Activated CD4-positive, alpha-beta T cell treated with anti-CD3 and anti-CD28 coated beads, Interleukin-2, amount 10 ng/mL, durations not matched to agents 24 days and 14 days (primary cell): ENCODE data around the gene PRKCA. TPM values are rescaled to one million over a fixed set of nuclear protein-coding genes. Genes with fewer than 3 reads are reported as not detected.

ENCODE experiments used
- DNase-seq: peaks from one replicate; pipeline ENCODE4 v3.0.0; 2022
- H3K27ac Mint-ChIP-seq: one replicate; pipeline ENCODE4 v1.8.0; 2022; ENCODE audit warnings: mild to moderate bottlenecking, mixed read lengths
- H3K27me3 Mint-ChIP-seq: one replicate; pipeline ENCODE4 v1.8.0; 2022; ENCODE audit warnings: mixed read lengths
- H3K36me3 Mint-ChIP-seq: one replicate; pipeline ENCODE4 v1.8.0; 2022; ENCODE audit warnings: low read depth, mild to moderate bottlenecking, mixed read lengths
- H3K4me1 Mint-ChIP-seq: one replicate; pipeline ENCODE4 v1.8.0; 2021; ENCODE audit warnings: mixed read lengths
- H3K4me3 Mint-ChIP-seq: one replicate; pipeline ENCODE4 v1.8.0; 2022; ENCODE audit warnings: mild to moderate bottlenecking, moderate library complexity, mixed read lengths
- H3K9me3 Mint-ChIP-seq: one replicate; pipeline ENCODE4 v1.8.0; 2021; ENCODE audit warnings: mixed read lengths
- intact Hi-C: fragments of 100-400 bp; cut with micrococcal nuclease; formaldehyde crosslinking; loops from one replicate; pipeline ENCODE4 v1.15.1; 2023
- total RNA-seq: library from RNA; stranded (reverse); gene quantifications from 2 replicates; pipeline ENCODE4 v1.2.3, GENCODE V29; 2022

PRKCA gene
- total RNA-seq, 1 donor from 2014 or later = 164 TPM

GRCh38 chr17:66414561-66415175 is 112.3 kb downstream of the PRKCA start:
- Mint-ChIP-seq H3K9me3 (no peaks in the 10 kb centered on the region), H3K4me3 (no peak overlapping the region), H3K36me3 (peaks cover 11% of the 10 kb centered on the region), H3K27me3 (no peaks in the 10 kb centered on the region), H3K27ac (no peak overlapping the region), H3K4me1 (peaks cover 51% of the 10 kb centered on the region)
- intact Hi-C loops = no loop called here
- DNase-seq = no peak

GRCh38 chr17:66415366-66416206 is 113.2 kb downstream of the PRKCA start:
- H3K4me1 Mint-ChIP-seq = peaks cover 55% of the 10 kb centered on the region
- no peak overlapping the region for H3K4me3 Mint-ChIP-seq
- no peak for DNase-seq
- peaks cover 12% of the 10 kb centered on the region for H3K36me3 Mint-ChIP-seq
- H3K9me3 Mint-ChIP-seq = no peaks in the 10 kb centered on the region
- no peaks in the 10 kb centered on the region for H3K27me3 Mint-ChIP-seq
- intact Hi-C loops = no loop called here
- peak overlapping the region; percentile 34 for H3K27ac Mint-ChIP-seq

DNA sequence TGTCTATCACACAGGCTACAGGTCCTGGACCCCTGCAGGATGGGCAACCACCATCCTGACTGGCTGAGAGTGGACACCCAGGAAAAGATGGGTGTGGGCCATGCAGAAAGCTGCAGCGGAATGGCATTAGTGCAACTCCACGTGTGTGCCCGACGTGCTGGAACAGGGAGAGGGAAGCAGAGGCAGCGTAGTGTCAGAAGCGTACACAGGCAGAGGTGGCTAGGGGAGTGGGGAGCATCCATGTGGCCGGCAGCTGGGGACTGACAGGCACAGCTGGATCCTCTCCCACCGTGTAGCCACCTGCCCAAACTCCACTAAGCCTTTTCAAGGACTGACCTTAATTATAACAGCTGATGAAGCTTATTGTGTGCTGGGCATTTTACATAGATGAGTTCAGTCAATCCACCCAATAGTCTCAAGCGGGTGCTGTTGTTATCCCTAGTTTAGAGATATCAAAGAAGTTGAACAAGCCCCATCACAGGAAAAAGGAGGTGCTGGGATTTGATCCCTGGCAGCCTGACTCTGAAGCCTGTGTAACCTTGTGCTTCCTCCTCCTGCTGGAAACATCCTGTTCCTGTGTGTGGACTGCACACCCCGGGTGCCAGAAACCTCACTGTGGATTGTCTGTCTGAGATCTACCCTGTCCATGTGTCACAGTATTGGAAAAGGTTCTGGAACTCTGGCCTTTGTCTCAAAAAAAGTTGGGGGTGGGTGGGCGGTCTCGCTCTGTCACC is 114.0 kb downstream of the PRKCA start:
- Mint-ChIP-seq H3K27ac (no peak overlapping the region), H3K4me1 (peaks cover 59% of the 10 kb centered on the region), H3K27me3 (no peaks in the 10 kb centered on the region), H3K4me3 (no peak overlapping the region), H3K9me3 (no peaks in the 10 kb centered on the region), H3K36me3 (peaks cover 18% of the 10 kb centered on the region)
- intact Hi-C loops = no loop called here
- no peak for DNase-seq

DNA sequence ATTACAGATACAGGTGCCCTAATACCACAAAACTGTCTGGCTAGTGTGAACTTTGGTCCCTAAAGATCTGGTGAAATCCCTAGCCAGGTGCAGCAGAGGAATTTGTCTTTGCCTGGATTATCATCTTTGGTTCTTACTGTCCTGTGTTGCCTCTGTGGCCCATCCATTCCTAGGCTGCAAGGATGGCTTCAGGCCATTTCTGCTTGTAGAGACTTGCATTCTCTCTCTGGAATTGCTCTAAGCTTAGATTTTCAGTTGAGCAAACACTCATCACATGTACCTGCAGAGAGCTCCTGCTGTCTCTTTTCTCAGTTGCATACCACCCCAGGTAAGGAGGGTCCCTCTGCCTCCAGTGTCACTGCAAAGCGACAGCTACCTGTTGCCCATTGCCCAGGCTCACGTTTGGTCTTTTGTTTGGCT is 114.9 kb downstream of the PRKCA start:
- H3K4me1 Mint-ChIP-seq = peaks cover 63% of the 10 kb centered on the region
- DNase-seq = no peak
- intact Hi-C loops = no loop called here
- H3K9me3 Mint-ChIP-seq = no peaks in the 10 kb centered on the region
- H3K27ac Mint-ChIP-seq = peak overlapping the region; percentile 21
- peaks cover 21% of the 10 kb centered on the region for H3K36me3 Mint-ChIP-seq
- H3K27me3 Mint-ChIP-seq = no peaks in the 10 kb centered on the region
- H3K4me3 Mint-ChIP-seq = no peak overlapping the region

- H3K9me3 Mint-ChIP-seq = no peaks in the 10 kb centered on the region
- peaks cover 18% of the 10 kb centered on the region for H3K36me3 Mint-ChIP-seq
- intact Hi-C loops = loop anchor here (1.0 to 10.0 kb wide), 3 partner anchors 22 to 46 kb away; no protein-coding TSS in a partner anchor
- H3K4me1 Mint-ChIP-seq = peaks cover 61% of the 10 kb centered on the region
- H3K27me3 Mint-ChIP-seq = no peaks in the 10 kb centered on the region
- no peak for DNase-seq
- no peak overlapping the region for H3K4me3 Mint-ChIP-seq
- H3K27ac Mint-ChIP-seq = peak overlapping the region; percentile 14
Measured at GRCh38 chr17:66420961-66421371, 118.6 kb downstream of the PRKCA start.

DNA sequence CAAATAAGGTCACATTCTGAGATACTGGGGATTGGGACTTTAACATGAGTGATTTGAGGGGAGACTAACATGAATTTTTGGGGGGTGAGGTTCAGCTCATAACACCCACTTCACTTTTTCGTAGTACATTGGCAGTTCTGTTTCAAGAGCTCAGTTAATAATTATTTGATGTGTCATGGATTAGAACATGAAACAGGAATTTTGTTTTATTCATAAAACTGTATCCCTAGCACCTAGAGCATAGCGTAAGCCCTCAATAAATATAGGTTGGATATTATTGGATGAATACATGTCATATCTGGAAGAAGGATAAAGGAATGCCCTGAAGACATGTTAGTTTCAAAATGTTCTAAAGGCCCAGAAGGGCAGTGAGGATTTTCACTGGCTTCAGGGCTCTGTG is 119.8 kb downstream of the PRKCA start:
- Mint-ChIP-seq H3K27ac (no peak overlapping the region), H3K4me3 (no peak overlapping the region)
- intact Hi-C loops = loop anchor here (5.0 to 10.0 kb wide), 2 partner anchors 45 to 47 kb away; no protein-coding TSS in a partner anchor

DNA sequence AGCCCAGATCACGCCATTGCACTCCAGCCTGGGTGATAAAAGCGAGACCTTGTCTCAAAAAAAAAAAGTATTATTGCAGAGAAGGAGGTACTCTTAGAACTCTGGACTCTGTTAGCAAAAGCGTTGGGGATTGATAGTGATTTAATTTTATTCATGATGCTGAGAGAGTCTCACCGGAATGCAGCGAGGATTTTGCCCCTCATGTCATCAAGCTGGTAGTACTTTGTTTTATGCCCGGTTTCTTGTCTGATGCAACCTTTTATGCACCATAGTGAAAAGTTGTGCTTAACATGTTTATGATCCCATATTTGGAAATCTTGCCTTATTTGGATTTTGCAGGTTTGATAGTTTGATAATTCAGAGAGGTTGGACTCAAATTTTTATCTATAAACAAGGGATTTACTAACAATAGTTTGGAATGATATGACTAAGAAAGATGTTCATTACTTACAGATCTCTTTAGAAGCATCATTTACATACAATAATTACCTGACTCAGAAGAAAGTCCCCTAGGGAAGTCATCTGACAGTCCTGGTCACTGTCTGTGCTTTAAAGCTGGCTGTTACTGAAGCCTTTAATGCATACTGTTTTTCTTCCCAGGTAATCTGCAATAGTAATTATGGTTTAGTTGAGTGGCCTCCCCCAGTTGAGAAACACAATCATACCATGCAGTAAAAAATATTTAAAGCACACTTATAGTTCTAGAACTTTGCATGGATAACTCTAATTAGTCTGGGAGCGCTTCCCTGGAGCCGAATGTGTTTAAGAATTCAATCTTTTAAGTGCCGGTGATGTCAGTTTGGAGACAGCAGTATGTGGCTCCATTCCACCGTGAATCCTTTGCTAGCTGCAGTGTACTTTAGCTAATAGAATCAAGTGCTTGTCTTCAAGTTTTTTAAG is 120.9 kb downstream of the PRKCA start:
- peaks cover 20% of the 10 kb centered on the region for H3K36me3 Mint-ChIP-seq
- H3K4me1 Mint-ChIP-seq = peaks cover 63% of the 10 kb centered on the region
- H3K4me3 Mint-ChIP-seq = peak overlapping the region; percentile 9
- H3K9me3 Mint-ChIP-seq = no peaks in the 10 kb centered on the region
- no peak for DNase-seq
- peak overlapping the region; percentile 27 for H3K27ac Mint-ChIP-seq
- intact Hi-C loops = loop anchor here (5.0 to 10.0 kb wide), 2 partner anchors 44 to 49 kb away; no protein-coding TSS in a partner anchor
- H3K27me3 Mint-ChIP-seq = no peaks in the 10 kb centered on the region

More for the DNA sequence above, 119.8 kb downstream of the PRKCA start:
- Mint-ChIP-seq H3K27me3 (no peaks in the 10 kb centered on the region), H3K4me1 (peaks cover 63% of the 10 kb centered on the region), H3K36me3 (peaks cover 20% of the 10 kb centered on the region), H3K9me3 (no peaks in the 10 kb centered on the region)
- no peak for DNase-seq

DNA sequence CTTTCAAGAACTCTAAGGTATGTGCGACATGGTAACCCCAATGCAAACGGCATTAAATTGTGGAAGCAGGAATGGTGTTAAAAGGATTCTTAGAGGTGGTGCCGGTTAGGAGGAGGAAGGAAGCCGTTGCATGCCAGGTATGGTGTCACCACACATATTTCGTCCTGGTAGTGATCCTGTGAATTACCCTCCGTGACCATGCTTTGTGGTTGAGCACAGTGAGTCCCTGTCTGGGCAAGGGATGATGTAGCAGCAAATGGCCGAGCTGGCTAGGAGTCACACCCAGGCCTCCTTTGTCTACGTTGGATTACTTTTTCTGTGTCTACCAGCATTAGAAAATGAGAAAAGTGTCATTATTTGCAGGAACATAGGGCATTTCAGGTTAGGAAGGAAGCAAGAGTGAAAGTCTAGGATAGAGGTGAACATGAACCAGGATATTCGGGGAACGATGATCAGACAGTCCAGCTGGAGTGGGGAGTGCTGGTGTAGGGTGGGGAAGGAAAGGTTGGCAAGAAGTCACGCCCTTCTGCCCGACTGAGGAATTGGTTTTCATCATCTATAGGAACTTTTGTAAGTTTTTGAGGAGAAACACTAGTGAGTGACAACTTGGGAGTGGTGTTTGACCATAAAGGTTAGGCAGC is 123.5 kb downstream of the PRKCA start:
- Mint-ChIP-seq H3K4me3 (peak overlapping the region; percentile 28), H3K36me3 (peaks cover 20% of the 10 kb centered on the region), H3K27ac (peak overlapping the region; percentile 59), H3K9me3 (no peaks in the 10 kb centered on the region), H3K4me1 (peaks cover 69% of the 10 kb centered on the region), H3K27me3 (no peaks in the 10 kb centered on the region)
- intact Hi-C loops = loop anchor here (1.0 to 10.0 kb wide), 3 partner anchors 51 to 171 kb away; no protein-coding TSS in a partner anchor
- no peak for DNase-seq

DNA sequence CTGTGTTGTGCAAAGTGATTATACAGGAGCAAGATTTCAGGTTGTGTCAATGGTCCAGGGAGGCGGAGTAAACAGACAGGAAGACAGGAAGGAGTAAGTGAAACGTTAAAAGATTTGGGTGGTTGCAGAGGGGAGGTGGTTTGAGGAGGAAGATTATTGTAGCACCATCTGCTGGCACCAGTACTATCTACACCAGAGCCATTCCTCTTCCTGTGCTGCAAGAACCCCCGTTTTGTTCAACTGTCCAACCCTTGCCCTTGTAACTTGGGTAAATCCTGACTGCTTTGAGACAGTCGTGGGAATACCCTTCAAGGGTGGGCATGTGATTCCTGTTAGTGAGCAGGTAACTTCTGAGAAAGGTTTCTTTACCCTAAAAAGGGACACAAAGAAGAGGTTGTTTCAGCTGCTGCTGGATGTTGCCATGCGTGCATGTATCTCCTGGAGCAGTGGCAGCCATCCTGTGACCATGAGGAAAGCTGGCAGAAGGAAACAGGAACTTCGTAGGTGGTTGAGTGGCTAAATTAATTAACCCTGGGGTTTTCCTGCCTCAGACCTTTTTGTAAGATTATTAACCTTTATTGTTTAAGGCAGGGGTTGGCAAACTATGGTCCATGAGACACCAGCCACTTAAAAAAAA is 124.1 kb downstream of the PRKCA start:
- intact Hi-C loops = loop anchor here (1.0 to 10.0 kb wide), 3 partner anchors 52 to 171 kb away; no protein-coding TSS in a partner anchor
- peak overlapping the region; percentile 59 for H3K27ac Mint-ChIP-seq
- peak overlapping the region; percentile 28 for H3K4me3 Mint-ChIP-seq
- peaks cover 15% of the 10 kb centered on the region for H3K36me3 Mint-ChIP-seq
- H3K27me3 Mint-ChIP-seq = no peaks in the 10 kb centered on the region
- H3K9me3 Mint-ChIP-seq = no peaks in the 10 kb centered on the region
- peaks cover 66% of the 10 kb centered on the region for H3K4me1 Mint-ChIP-seq
- peak; percentile 87 for DNase-seq

DNA sequence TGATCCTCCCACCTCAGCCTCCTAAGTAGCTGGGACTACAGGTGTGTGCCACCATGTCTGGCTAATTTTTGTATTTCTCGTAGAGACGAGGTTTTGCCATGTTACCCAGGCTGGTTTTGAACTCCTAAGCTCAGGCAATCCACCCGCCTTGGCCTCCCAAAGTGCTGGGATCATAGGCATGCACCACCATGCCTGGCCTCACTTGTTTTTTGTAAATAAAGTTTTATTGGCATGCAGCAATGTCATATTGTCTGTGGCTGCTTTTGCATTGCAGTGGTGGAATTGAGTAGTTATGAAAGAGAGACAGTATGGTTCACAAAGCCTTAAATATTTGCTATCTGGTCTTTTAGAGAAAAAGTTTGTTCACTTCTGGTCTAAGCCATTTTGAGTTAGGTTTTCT is 124.7 kb downstream of the PRKCA start:
- no peak overlapping the region for H3K4me3 Mint-ChIP-seq
- no peak overlapping the region for H3K27ac Mint-ChIP-seq
- no peaks in the 10 kb centered on the region for H3K27me3 Mint-ChIP-seq
- H3K4me1 Mint-ChIP-seq = peaks cover 67% of the 10 kb centered on the region
- intact Hi-C loops = loop anchor here (2.0 to 10.0 kb wide), 2 partner anchors 52 to 122 kb away; no protein-coding TSS in a partner anchor
- no peak for DNase-seq
- H3K36me3 Mint-ChIP-seq = peaks cover 12% of the 10 kb centered on the region
- H3K9me3 Mint-ChIP-seq = no peaks in the 10 kb centered on the region

DNA sequence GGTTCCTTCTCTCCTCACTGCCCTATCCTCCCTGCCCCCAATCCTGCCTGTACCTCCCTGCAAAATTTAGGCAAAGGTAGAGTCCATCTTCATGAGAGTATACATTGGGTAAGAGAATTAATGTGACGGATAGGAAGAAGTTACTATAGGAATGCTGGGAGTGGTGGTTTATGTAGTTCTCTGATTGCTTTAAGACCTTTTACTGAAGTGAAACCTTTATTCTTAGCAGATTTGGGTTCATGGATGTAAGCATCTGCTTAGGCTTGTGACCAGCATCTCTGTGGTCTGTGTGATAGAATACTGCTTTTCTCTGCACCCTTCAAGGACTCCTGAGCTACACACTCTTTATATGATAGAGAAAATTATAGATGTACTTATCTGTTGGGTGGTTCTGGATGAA is 127.3 kb downstream of the PRKCA start:
- DNase-seq = no peak
- H3K36me3 Mint-ChIP-seq = peaks cover 14% of the 10 kb centered on the region
- peak overlapping the region; percentile 26 for H3K27ac Mint-ChIP-seq
- no peak overlapping the region for H3K4me3 Mint-ChIP-seq
- H3K4me1 Mint-ChIP-seq = peaks cover 74% of the 10 kb centered on the region
- H3K9me3 Mint-ChIP-seq = no peaks in the 10 kb centered on the region
- intact Hi-C loops = loop anchor here (10.0 kb wide), 1 partner anchor 55 kb away; no protein-coding TSS in a partner anchor
- H3K27me3 Mint-ChIP-seq = no peaks in the 10 kb centered on the region
